Endothelial cell (in vitro differentiated cells): Measurements from ENCODE around the gene DIP2C. TPM values are rescaled to one million over a fixed set of nuclear protein-coding genes. Genes with fewer than 3 reads are reported as not detected.

Experiments
- DNase-seq: peaks from one replicate; pipeline ENCODE4 v3.0.0; 2021; ENCODE audit warnings: low spot score
- H3K27ac Mint-ChIP-seq: one replicate; pipeline ENCODE4 v1.8.0; 2021; ENCODE audit warnings: mixed read lengths, inconsistent platforms; ENCODE audit not compliant: unreplicated experiment
- H3K27me3 Mint-ChIP-seq: one replicate; pipeline ENCODE4 v1.8.0; 2021; ENCODE audit warnings: mild to moderate bottlenecking, moderate library complexity, mixed read lengths, inconsistent platforms; ENCODE audit not compliant: unreplicated experiment
- H3K36me3 Mint-ChIP-seq: one replicate; pipeline ENCODE4 v1.8.0; 2021; ENCODE audit warnings: mild to moderate bottlenecking, low read depth, mixed read lengths, inconsistent platforms; ENCODE audit not compliant: unreplicated experiment
- H3K4me1 Mint-ChIP-seq: one replicate; pipeline ENCODE4 v1.8.0; 2021; ENCODE audit warnings: mild to moderate bottlenecking, mixed read lengths, inconsistent platforms; ENCODE audit not compliant: unreplicated experiment
- H3K4me3 Mint-ChIP-seq: one replicate; pipeline ENCODE4 v1.8.0; 2021; ENCODE audit warnings: mild to moderate bottlenecking, mixed read lengths, inconsistent platforms; ENCODE audit not compliant: unreplicated experiment
- H3K9me3 Mint-ChIP-seq: one replicate; pipeline ENCODE4 v1.8.0; 2021; ENCODE audit warnings: mixed read lengths, inconsistent platforms; ENCODE audit not compliant: unreplicated experiment
- CTCF ChIP-seq: fragments of 200-600 bp; sonication (generic); IDR thresholded peaks from one replicate; pipeline ENCODE4 v1.5.0; 2021; ENCODE audit warnings: antibody characterized with exemption; ENCODE audit not compliant: unreplicated experiment
- total RNA-seq: library from RNA; stranded (reverse); fragmentation: NEBNext Ultra II Directional; extraction: Animal tissue kit (Norgen Biotek cat#: 25700); gene quantifications from one replicate; pipeline ENCODE4 v1.2.1, GENCODE V29; 2021; ENCODE audit not compliant: unreplicated experiment

The DIP2C gene
- total RNA-seq, 1 donor from 2014 or later, result 13.1 TPM

- peaks cover 18% of the 10 kb centered on the region for H3K36me3 Mint-ChIP-seq
- no peak for DNase-seq
These were observed 328.8 kb downstream of the DIP2C start for GRCh38 chr10:360653-361052.

GRCh38 chr10:359762-360161 is 329.7 kb downstream of the DIP2C start:
- H3K4me3 Mint-ChIP-seq, result no peak overlapping the region
- no peaks in the 10 kb centered on the region for H3K9me3 Mint-ChIP-seq
- peaks cover 22% of the 10 kb centered on the region for H3K36me3 Mint-ChIP-seq
- H3K27ac Mint-ChIP-seq, result no peak overlapping the region
- no peak for TF ChIP-seq CTCF
- H3K27me3 Mint-ChIP-seq, result peaks cover 2% of the 10 kb centered on the region
- H3K4me1 Mint-ChIP-seq, result peaks cover 2% of the 10 kb centered on the region
- DNase-seq, result no peak

More at GRCh38 chr10:360653-361052, 328.8 kb downstream of the DIP2C start:
- no peak for TF ChIP-seq CTCF
- Mint-ChIP-seq H3K27ac (no peak overlapping the region), H3K4me3 (no peak overlapping the region), H3K9me3 (no peaks in the 10 kb centered on the region), H3K27me3 (peaks cover 2% of the 10 kb centered on the region), H3K4me1 (peaks cover 2% of the 10 kb centered on the region)

- H3K9me3 Mint-ChIP-seq, result no peaks in the 10 kb centered on the region
- peaks cover 2% of the 10 kb centered on the region for H3K27me3 Mint-ChIP-seq
- H3K27ac Mint-ChIP-seq, result no peak overlapping the region
- no peak overlapping the region for H3K4me3 Mint-ChIP-seq
- peaks cover 2% of the 10 kb centered on the region for H3K4me1 Mint-ChIP-seq
- DNase-seq, result no peak
- TF ChIP-seq CTCF, result no peak
- H3K36me3 Mint-ChIP-seq, result peaks cover 22% of the 10 kb centered on the region
These were observed 330.4 kb downstream of the DIP2C start for GRCh38 chr10:359093-359492.

- no peaks in the 10 kb centered on the region for H3K9me3 Mint-ChIP-seq
- DNase-seq, result no peak
- no peak for TF ChIP-seq CTCF
- H3K36me3 Mint-ChIP-seq, result peaks cover 26% of the 10 kb centered on the region
- H3K27me3 Mint-ChIP-seq, result no peaks in the 10 kb centered on the region
- no peaks in the 10 kb centered on the region for H3K4me1 Mint-ChIP-seq
- H3K4me3 Mint-ChIP-seq, result no peak overlapping the region
- no peak overlapping the region for H3K27ac Mint-ChIP-seq
These were observed 332.1 kb downstream of the DIP2C start for GRCh38 chr10:357201-357950.

- no peak overlapping the region for H3K4me3 Mint-ChIP-seq
- TF ChIP-seq CTCF, result no peak
- no peak for DNase-seq
- no peaks in the 10 kb centered on the region for H3K27me3 Mint-ChIP-seq
- peaks cover 26% of the 10 kb centered on the region for H3K36me3 Mint-ChIP-seq
- H3K4me1 Mint-ChIP-seq, result no peaks in the 10 kb centered on the region
- H3K9me3 Mint-ChIP-seq, result no peaks in the 10 kb centered on the region
- no peak overlapping the region for H3K27ac Mint-ChIP-seq
These were observed 333.0 kb downstream of the DIP2C start for GRCh38 chr10:356452-356851.
